Naive thymus-derived CD8-positive, alpha-beta T cell (primary cell): ENCODE results near the gene COPS3. TPM values are rescaled to one million over a fixed set of nuclear protein-coding genes. Genes with fewer than 3 reads are reported as not detected.

Source experiments
- ATAC-seq, 2 donors: fragments of 150-1000 bp; cut with Tn5 transposase in 1 of 2; sonication (Bioruptor Pico), chemical (Tn5 transposase) in 1 of 2; 1 replicate in 1 of 2; 2 replicates in 1 of 2; pipeline ENCODE4 v1.10.0; 2021; ENCODE audit warnings: mild to moderate bottlenecking in 2 of 2, moderate library complexity in 2 of 2
- POLR2A ChIA-PET: fragments of 350-600 bp; sonication (Branson Sonifier 250); formaldehyde crosslinking; loops from one replicate; lab custom pipeline; 2021; ENCODE audit warnings: antibody characterized with exemption; lab: Charles Lee
- DNase-seq, 10 donors: peaks; one replicate each; pipeline versions ENCODE4 v3.0.0 to v3.0.0-alpha.2; 2020 to 2022
- H3K27ac Mint-ChIP-seq, 10 donors: one replicate each; pipeline ENCODE4 v1.8.0; 2020 to 2022; ENCODE audit warnings: mild to moderate bottlenecking in 10 of 10, mixed read lengths in 10 of 10, moderate library complexity in 4 of 10, inconsistent platforms in 1 of 10
- H3K27me3 Mint-ChIP-seq, 5 donors: one replicate each; pipeline ENCODE4 v1.8.0; 2021 to 2022; ENCODE audit warnings: mixed read lengths in 5 of 5
- H3K36me3 Mint-ChIP-seq, 3 donors: one replicate each; pipeline ENCODE4 v1.8.0; 2020 to 2022; ENCODE audit warnings: mixed read lengths in 3 of 3, mild to moderate bottlenecking in 2 of 3, inconsistent platforms in 1 of 3
- H3K4me1 Mint-ChIP-seq, 4 donors: one replicate each; pipeline ENCODE4 v1.8.0; 2021 to 2022; ENCODE audit warnings: mixed read lengths in 4 of 4
- H3K4me3 Mint-ChIP-seq, 10 donors: one replicate each; pipeline ENCODE4 v1.8.0; 2020 to 2022; ENCODE audit warnings: mild to moderate bottlenecking in 10 of 10, mixed read lengths in 10 of 10, moderate library complexity in 6 of 10, inconsistent platforms in 1 of 10
- H3K9me3 Mint-ChIP-seq, 9 donors: one replicate each; pipeline ENCODE4 v1.8.0; 2020 to 2022; ENCODE audit warnings: mixed read lengths in 9 of 9, mild to moderate bottlenecking in 3 of 9, inconsistent platforms in 1 of 9, moderate library complexity in 1 of 9
- polyA plus RNA-seq, 3 donors: library from polyadenylated mRNA; unstranded; fragments of 300-500 nt; fragmentation: Illumina TruSeq; gene quantifications; one replicate each; pipeline ENCODE4 v1.2.3, GENCODE V29; 2021
- total RNA-seq, 8 experiments: library from RNA in 2 of 8; stranded (reverse) in 2 of 8; gene quantifications; one replicate each; pipeline ENCODE4 v1.2.3 and lab custom pipeline; 2021 to 2026

Gene COPS3
- total and polyA plus RNA-seq, 5 experiments from 2014 or later, result 46.5 to 98.0 (median 76.6) TPM

- DNase-seq, result peak; percentile 33 to 78 (median 50)
- no peaks in the 10 kb centered on the region for H3K27me3 Mint-ChIP-seq
- peak overlapping the region; percentile 77 to 98 (median 94) for H3K27ac Mint-ChIP-seq
- peak; percentile 47 to 49 for ATAC-seq
- peaks cover 0 to 28% (median 11%) of the 10 kb centered on the region in 3 donors for H3K36me3 Mint-ChIP-seq
- peaks cover 0 to 4% (median 0%) of the 10 kb centered on the region in 9 donors for H3K9me3 Mint-ChIP-seq
- H3K4me3 Mint-ChIP-seq, result peak overlapping the region; percentile 75 to 93 (median 90)
- peaks cover 14 to 41% (median 30%) of the 10 kb centered on the region in 4 donors for H3K4me1 Mint-ChIP-seq
- POLR2A ChIA-PET, result interaction anchor here (0.9 to 4.7 kb wide), 10 partner anchors 9 to 64 kb away, joined by 3 to 79 read pairs (median 5); partner anchors contain the start of gene FLCN
Measured at GRCh38 chr17:17205368-17206123, 75.5 kb downstream of the COPS3 start.

DNA sequence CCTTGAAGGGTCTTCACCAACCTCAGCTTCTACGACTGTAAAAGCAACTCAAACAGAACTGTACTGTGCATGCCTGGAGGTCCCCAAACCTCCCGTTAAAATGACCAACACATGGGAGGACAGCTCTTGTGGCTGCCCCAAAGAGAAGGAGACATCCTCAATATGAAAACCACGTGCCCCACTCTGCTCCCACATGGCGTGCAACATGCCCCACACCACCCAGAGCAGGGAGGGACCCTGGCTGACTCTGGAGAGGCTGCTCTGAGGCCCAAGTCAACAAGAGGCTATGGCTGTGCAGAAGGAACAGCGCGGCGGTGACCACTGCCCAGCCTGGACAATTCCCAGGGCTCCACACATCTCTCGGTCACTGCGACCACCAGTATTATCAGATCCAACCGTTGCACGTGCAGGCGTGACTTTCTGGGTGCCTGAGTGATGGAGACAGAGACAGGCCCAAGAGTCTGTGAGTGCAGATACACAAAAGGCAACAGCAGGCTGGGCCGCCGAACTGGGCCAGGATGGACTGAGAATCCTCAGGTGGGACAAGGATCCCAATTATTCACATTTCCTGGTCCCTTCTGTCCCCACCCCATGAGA lies 76.3 kb downstream of the COPS3 start:
- H3K4me3 Mint-ChIP-seq, result peak overlapping the region; percentile 75 to 93 (median 90)
- peak overlapping the region in 8 of 10 donors; percentile 47 to 98 (median 94) for H3K27ac Mint-ChIP-seq
- H3K4me1 Mint-ChIP-seq, result peaks cover 14 to 41% (median 30%) of the 10 kb centered on the region in 4 donors
- POLR2A ChIA-PET, result interaction anchor here (0.9 to 4.7 kb wide), 3 partner anchors 24 to 33 kb away, joined by 3 to 79 read pairs (median 8); partner anchors contain the start of gene FLCN
- peaks cover 0 to 4% (median 0%) of the 10 kb centered on the region in 9 donors for H3K9me3 Mint-ChIP-seq
- H3K27me3 Mint-ChIP-seq, result no peaks in the 10 kb centered on the region
- DNase-seq (no peak), ATAC-seq (no peak)
- H3K36me3 Mint-ChIP-seq, result peaks cover 0 to 36% (median 11%) of the 10 kb centered on the region in 3 donors

DNA sequence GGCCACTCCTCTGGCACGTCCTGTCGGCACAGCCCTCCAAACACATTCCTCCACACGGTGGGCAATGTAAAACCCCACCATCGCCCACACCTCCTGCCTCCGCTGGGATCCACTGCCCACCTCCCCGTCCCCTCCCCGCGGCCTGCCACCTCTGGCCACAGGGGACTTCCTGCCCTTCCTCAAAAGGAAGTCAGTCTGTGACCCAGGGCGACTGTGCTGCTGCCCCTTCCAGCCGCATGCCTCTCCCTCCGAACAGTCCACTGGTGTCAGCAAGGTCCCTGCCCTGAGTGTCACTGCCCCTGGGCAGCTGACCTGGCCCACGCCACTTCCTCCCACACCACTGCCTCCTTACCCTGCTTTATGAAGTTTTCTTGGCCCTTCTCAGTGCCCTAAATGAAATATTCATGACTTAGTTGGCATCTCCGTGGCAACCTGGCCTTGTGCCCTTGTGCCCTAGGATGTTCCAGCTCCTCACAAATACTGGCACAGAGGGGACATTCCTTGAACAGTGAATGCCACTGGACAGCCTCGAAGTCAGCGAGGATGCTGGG lies 76.9 kb downstream of the COPS3 start:
- Mint-ChIP-seq H3K4me3 (peak overlapping the region; percentile 75 to 93 (median 90)), H3K36me3 (peaks cover 0 to 38% (median 11%) of the 10 kb centered on the region in 3 donors), H3K9me3 (peaks cover 0 to 4% (median 0%) of the 10 kb centered on the region in 9 donors), H3K27me3 (no peaks in the 10 kb centered on the region), H3K4me1 (peaks cover 14 to 41% (median 30%) of the 10 kb centered on the region in 4 donors), H3K27ac (peak overlapping the region in 6 of 10 donors; percentile 13 to 92 (median 79))
- ATAC-seq (no peak), DNase-seq (no peak)
- POLR2A ChIA-PET, result interaction anchor here (0.9 to 4.7 kb wide), 2 partner anchors 24 to 33 kb away, joined by 3 to 79 read pairs; partner anchors contain the start of gene FLCN

DNA sequence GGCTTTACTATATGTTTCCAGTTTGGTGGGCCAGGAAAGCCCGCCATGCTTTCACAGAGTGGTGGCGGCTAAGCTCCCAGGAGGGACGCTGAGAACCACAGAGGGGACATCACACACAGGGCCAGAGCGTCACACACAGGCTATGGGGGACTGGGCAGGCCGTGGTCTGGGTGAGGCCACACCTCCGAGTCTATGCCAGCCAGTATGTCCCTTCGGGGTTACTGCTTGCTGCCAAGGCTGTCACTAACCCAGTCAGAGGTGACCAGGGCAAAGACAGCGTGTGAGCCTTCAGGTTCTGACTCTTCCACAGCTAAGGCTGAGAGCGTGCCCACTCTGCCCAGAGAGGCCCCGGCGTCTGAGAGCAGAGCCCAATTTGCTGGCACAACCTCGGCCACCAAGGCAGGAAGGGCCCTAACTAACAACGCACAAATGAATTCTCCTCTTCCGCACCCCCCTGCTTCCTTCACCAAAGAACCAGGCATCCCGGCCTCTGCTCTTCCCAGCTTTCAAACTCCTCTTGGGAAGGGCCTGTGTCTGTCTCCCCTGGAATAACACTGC lies 77.8 kb downstream of the COPS3 start:
- no peak for DNase-seq
- POLR2A ChIA-PET, result interaction anchor here (2.9 to 4.7 kb wide), 2 partner anchors 20 to 23 kb away, joined by 13 to 79 read pairs; no protein-coding TSS in a partner anchor
- Mint-ChIP-seq H3K27ac (peak overlapping the region in 2 of 10 donors; percentile 43 to 77), H3K4me1 (peaks cover 14 to 41% (median 31%) of the 10 kb centered on the region in 4 donors), H3K4me3 (peak overlapping the region in 6 of 10 donors; percentile 20 to 90 (median 50)), H3K36me3 (peaks cover 0 to 38% (median 11%) of the 10 kb centered on the region in 3 donors), H3K9me3 (peaks cover 0 to 4% (median 0%) of the 10 kb centered on the region in 9 donors), H3K27me3 (no peaks in the 10 kb centered on the region)
- no peak for ATAC-seq

- no peaks in the 10 kb centered on the region for H3K27me3 Mint-ChIP-seq
- H3K27ac Mint-ChIP-seq, result no peak overlapping the region
- H3K4me3 Mint-ChIP-seq, result no peak overlapping the region
Measured at GRCh38 chr17:17201907-17202306, 79.1 kb downstream of the COPS3 start.

DNA sequence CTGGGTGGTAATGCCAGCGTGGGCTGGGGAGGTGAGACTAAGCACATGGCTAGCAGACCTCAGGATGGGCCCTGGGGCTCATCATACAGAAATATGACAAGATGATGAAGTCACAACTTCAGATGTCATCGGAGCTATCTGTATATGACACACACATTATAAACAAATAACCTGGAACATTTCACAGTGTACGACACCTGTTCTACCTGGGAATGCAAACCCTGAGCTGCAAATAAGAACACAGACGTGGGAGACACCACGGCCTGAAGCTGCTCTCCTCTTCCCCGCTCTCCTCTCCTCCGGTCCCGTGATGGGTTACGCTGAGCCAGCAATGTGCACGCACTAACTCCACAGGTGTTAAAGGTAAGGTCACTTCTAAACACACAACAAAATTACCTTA lies 79.8 kb downstream of the COPS3 start:
- H3K4me1 Mint-ChIP-seq, result peaks cover 10 to 39% (median 33%) of the 10 kb centered on the region in 4 donors
- H3K27me3 Mint-ChIP-seq, result no peaks in the 10 kb centered on the region
- peak overlapping the region in 3 of 10 donors; percentile 13 to 66 (median 57) for H3K27ac Mint-ChIP-seq
- H3K4me3 Mint-ChIP-seq, result no peak overlapping the region
- ATAC-seq (no peak), DNase-seq (no peak)
- H3K9me3 Mint-ChIP-seq, result peaks cover 0 to 2% (median 0%) of the 10 kb centered on the region in 9 donors
- POLR2A ChIA-PET, result interaction anchor here (0.9 to 2.9 kb wide), 5 partner anchors 13 to 29 kb away, joined by 3 to 13 read pairs (median 5); no protein-coding TSS in a partner anchor
- peaks cover 0 to 38% (median 11%) of the 10 kb centered on the region in 3 donors for H3K36me3 Mint-ChIP-seq

More at GRCh38 chr17:17201907-17202306, 79.1 kb downstream of the COPS3 start:
- Mint-ChIP-seq H3K4me1 (peaks cover 14 to 45% (median 36%) of the 10 kb centered on the region in 4 donors), H3K36me3 (peaks cover 0 to 38% (median 11%) of the 10 kb centered on the region in 3 donors), H3K9me3 (peaks cover 0 to 4% (median 0%) of the 10 kb centered on the region in 9 donors)
- POLR2A ChIA-PET, result interaction anchor here (0.9 to 2.9 kb wide), 2 partner anchors 19 to 30 kb away, joined by 3 to 13 read pairs; no protein-coding TSS in a partner anchor
- DNase-seq (no peak), ATAC-seq (no peak)

GRCh38 chr17:17200831-17201230 lies 80.2 kb downstream of the COPS3 start:
- Mint-ChIP-seq H3K4me3 (no peak overlapping the region), H3K27ac (peak overlapping the region in 1 of 10 donors; percentile 66), H3K36me3 (peaks cover 0 to 38% (median 11%) of the 10 kb centered on the region in 3 donors), H3K27me3 (no peaks in the 10 kb centered on the region), H3K4me1 (peaks cover 10 to 39% (median 33%) of the 10 kb centered on the region in 4 donors), H3K9me3 (no peaks in the 10 kb centered on the region)
- DNase-seq (no peak), ATAC-seq (no peak)
- POLR2A ChIA-PET, result interaction anchor here (0.9 to 2.9 kb wide), 5 partner anchors 13 to 28 kb away, joined by 3 to 13 read pairs (median 5); no protein-coding TSS in a partner anchor

DNA sequence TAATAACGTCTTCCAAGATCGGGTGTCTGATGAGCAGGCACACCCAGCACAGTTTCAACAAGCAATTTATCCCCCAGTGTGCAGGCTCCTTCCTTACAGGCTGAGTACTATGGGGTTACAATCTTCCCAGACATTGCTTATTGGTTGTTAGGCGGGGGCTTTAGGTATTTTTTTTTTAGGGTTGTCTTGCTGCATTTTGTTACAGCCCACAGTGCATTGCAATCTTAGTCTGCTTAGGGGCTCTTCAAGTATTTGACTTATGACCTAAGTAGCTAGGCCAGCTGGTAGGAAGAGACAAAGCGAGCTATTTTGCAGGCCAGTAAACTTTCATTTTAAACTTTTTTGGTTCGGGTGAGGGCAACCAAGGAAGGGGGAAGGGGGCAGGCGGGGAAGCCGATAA lies 80.7 kb downstream of the COPS3 start:
- POLR2A ChIA-PET, result interaction anchor here (1.1 to 2.9 kb wide), 4 partner anchors 12 to 23 kb away, joined by 4 to 13 read pairs (median 6); no protein-coding TSS in a partner anchor
- Mint-ChIP-seq H3K9me3 (no peaks in the 10 kb centered on the region), H3K4me3 (no peak overlapping the region), H3K27me3 (no peaks in the 10 kb centered on the region), H3K27ac (no peak overlapping the region), H3K4me1 (peaks cover 12 to 37% (median 31%) of the 10 kb centered on the region in 4 donors), H3K36me3 (peaks cover 0 to 38% (median 11%) of the 10 kb centered on the region in 3 donors)
- ATAC-seq (no peak), DNase-seq (no peak)

- H3K27ac Mint-ChIP-seq, result peak overlapping the region in 1 of 10 donors; percentile 32
- ATAC-seq (no peak), DNase-seq (no peak)
- H3K4me1 Mint-ChIP-seq, result peaks cover 2 to 17% (median 11%) of the 10 kb centered on the region in 4 donors
- H3K9me3 Mint-ChIP-seq, result no peaks in the 10 kb centered on the region
- peaks cover 0 to 32% (median 11%) of the 10 kb centered on the region in 3 donors for H3K36me3 Mint-ChIP-seq
- no peak overlapping the region for H3K4me3 Mint-ChIP-seq
- H3K27me3 Mint-ChIP-seq, result no peaks in the 10 kb centered on the region
- POLR2A ChIA-PET, result interaction anchor here (3.2 kb wide), 1 partner anchor 17 kb away, joined by 11 read pairs; no protein-coding TSS in a partner anchor
Measured at GRCh38 chr17:17198281-17198680, 82.8 kb downstream of the COPS3 start.

- ATAC-seq (no peak), DNase-seq (no peak)
- H3K4me3 Mint-ChIP-seq, result no peak overlapping the region
- peaks cover 2 to 19% (median 8%) of the 10 kb centered on the region in 4 donors for H3K4me1 Mint-ChIP-seq
- H3K36me3 Mint-ChIP-seq, result peaks cover 0 to 20% (median 6%) of the 10 kb centered on the region in 3 donors
- no peaks in the 10 kb centered on the region for H3K27me3 Mint-ChIP-seq
- POLR2A ChIA-PET, result interaction anchor here (0.8 to 3.2 kb wide), 3 partner anchors 10 to 17 kb away, joined by 3 to 11 read pairs (median 4); no protein-coding TSS in a partner anchor
- no peaks in the 10 kb centered on the region for H3K9me3 Mint-ChIP-seq
- H3K27ac Mint-ChIP-seq, result peak overlapping the region in 2 of 10 donors; percentile 3 to 8
Measured at GRCh38 chr17:17196776-17197175, 84.3 kb downstream of the COPS3 start.
